GM21360 (cell line): Measurements from ENCODE around the gene PVR.
"Not testable (repeated sequence)": the region's sequence is repeated elsewhere in the genome, so short reads cannot be mapped to it uniquely, and the experiment has no call there.

ENCODE experiments used
- ATAC-seq: cut with Tn5 transposase; IDR thresholded peaks from one replicate; pipeline ENCODE4 v1.9.1; 2021; ENCODE audit warnings: mild to moderate bottlenecking, moderate library complexity; ENCODE audit not compliant: unreplicated experiment

Gene PVR

GRCh38 chr19:44694184-44694579 is 50.5 kb downstream of the PVR start:
- ATAC-seq: no peak

GRCh38 chr19:44696939-44697669 is 53.4 kb downstream of the PVR start:
- no peak for ATAC-seq

GRCh38 chr19:44697670-44698034 is 53.9 kb downstream of the PVR start:
- no peak for ATAC-seq

GRCh38 chr19:44698492-44699201 is 54.9 kb downstream of the PVR start, which contains the start of gene CEACAM16:
Gene CEACAM16 (plus strand): TSS chr19:44699151. CDS start chr19:44701457, 2,306 bp downstream.
- no peak for ATAC-seq

GRCh38 chr19:44700547-44700946 is 56.8 kb downstream of the PVR start:
- no peak for ATAC-seq

GRCh38 chr19:44701228-44701627 is 57.5 kb downstream of the PVR start:
- ATAC-seq: no peak

GRCh38 chr19:44702551-44703176 is 59.0 kb downstream of the PVR start:
- ATAC-seq: no peak

GRCh38 chr19:44703336-44704078 is 59.8 kb downstream of the PVR start:
- ATAC-seq: no peak

GRCh38 chr19:44704982-44705381 is 61.3 kb downstream of the PVR start:
- ATAC-seq: no peak

GRCh38 chr19:44705502-44706010 is 61.8 kb downstream of the PVR start:
- no peak for ATAC-seq

- ATAC-seq: no peak
Measured at GRCh38 chr19:44706506-44707236, 63.0 kb downstream of the PVR start.

GRCh38 chr19:44707794-44708193 is 64.1 kb downstream of the PVR start:
- no peak for ATAC-seq

- ATAC-seq: no peak
Measured at GRCh38 chr19:44708940-44709339, 65.2 kb downstream of the PVR start.

- ATAC-seq: not testable (repeated sequence)
Measured at GRCh38 chr19:44709434-44710266, 65.9 kb downstream of the PVR start.

- ATAC-seq: no peak
Measured at GRCh38 chr19:44710483-44710882, 66.8 kb downstream of the PVR start.

- ATAC-seq: no peak
Measured at GRCh38 chr19:44712864-44713515, 69.3 kb downstream of the PVR start.
